Transverse colon (tissue), 4 donors: Measurements from ENCODE around the gene PNPLA2. TPM values are rescaled to one million over a fixed set of nuclear protein-coding genes. Genes with fewer than 3 reads are reported as not detected.

Source experiments
- DNase-seq: peaks from one replicate; pipeline ENCODE4 v3.0.0-alpha.2; 2019
- H3K27ac ChIP-seq, 4 donors: fragments of 200-600 bp; sonication (generic); 2 replicates each; pipeline ENCODE4 v1.5.1; 2016 to 2018; ENCODE audit warnings: inconsistent platforms in 4 of 4
- H3K27me3 ChIP-seq: fragments of 200-600 bp; sonication (generic); 2 replicates; pipeline ENCODE4 v1.5.1; 2017; ENCODE audit warnings: inconsistent platforms
- H3K36me3 ChIP-seq, 4 donors: fragments of 200-600 bp; sonication (generic); 2 replicates each; pipeline ENCODE4 v1.5.1; 2017 to 2019; ENCODE audit warnings: inconsistent platforms in 4 of 4
- H3K4me1 ChIP-seq, 4 donors: fragments of 200-600 bp; sonication (generic); 2 replicates each; pipeline ENCODE4 v1.5.1; 2017 to 2020; ENCODE audit warnings: inconsistent platforms in 4 of 4
- H3K4me3 ChIP-seq, 4 donors: fragments of 200-600 bp; sonication (generic); 1 replicate in 1 of 4; 2 replicates in 3 of 4; pipeline versions ENCODE4 v1.5.1 to v1.6.1; 2017 to 2019; ENCODE audit warnings: inconsistent platforms in 4 of 4
- H3K9me3 ChIP-seq, 2 donors: fragments of 200-600 bp; sonication (generic); 2 replicates each; pipeline ENCODE4 v1.5.1; 2017 to 2019; ENCODE audit warnings: inconsistent platforms in 2 of 2
- CTCF ChIP-seq, 5 experiments: fragments of 200-600 bp in 3 of 5; fragments of 450-650 bp in 2 of 5; sonication (generic) in 3 of 5; IDR thresholded peaks; 1 replicate in 2 of 5; 2 replicates in 3 of 5; pipeline ENCODE4 v1.5.1; 2016 to 2017; ENCODE audit warnings: antibody characterized with exemption in 5 of 5, inconsistent platforms in 3 of 5, mild to moderate bottlenecking in 2 of 5, moderate library complexity in 1 of 5
- EP300 ChIP-seq: sonication (generic); formaldehyde crosslinking; IDR thresholded peaks from one replicate; pipeline ENCODE4 v1.6.1; 2017; ENCODE audit warnings: antibody characterized with exemption, low read depth
- POLR2A ChIP-seq: fragments of 450-650 bp; IDR thresholded peaks from one replicate; pipeline ENCODE4 v1.6.1; 2016; ENCODE audit warnings: antibody characterized with exemption, mild to moderate bottlenecking, moderate library complexity
- POLR2AphosphoS5 ChIP-seq, 3 donors: sonication (generic); formaldehyde crosslinking; IDR thresholded peaks; one replicate each; pipeline ENCODE4 v1.6.1; 2016; ENCODE audit warnings: antibody characterized with exemption in 3 of 3
- WGBS, 2 donors: methylation state at CpG; one replicate each; pipeline ENCODE4 v1.1.5; 2018; ENCODE audit warnings: low coverage in 1 of 2; 5-methylcytosine and 5-hydroxymethylcytosine counted together
- in situ Hi-C, 4 donors: fragments of 200-750 bp; cut with MboI; loops; one replicate each; pipeline versions ENCODE4 v1.15.0 to v1.15.1; 2017; ENCODE audit warnings: low sequenced_read_pairs in 3 of 4, low pct_ligation_motif_present in 1 of 4, low pct_unique_long_range_greater_than_20kb in 1 of 4
- intact Hi-C: fragments of 100-400 bp; cut with DNase I; formaldehyde crosslinking; loops from one replicate; pipeline ENCODE4 v1.15.1; 2023; ENCODE audit warnings: low total_unique reads
- total RNA-seq, 4 donors: library from RNA; depleted of rRNA; stranded (reverse); fragments of >200 nt; gene quantifications; one replicate each; pipeline ENCODE4 v1.1.0, GENCODE V29; 2016

Gene PNPLA2
- total RNA-seq, 4 donors from 2014 or later = 61.7 to 821 (median 134) TPM

DNA sequence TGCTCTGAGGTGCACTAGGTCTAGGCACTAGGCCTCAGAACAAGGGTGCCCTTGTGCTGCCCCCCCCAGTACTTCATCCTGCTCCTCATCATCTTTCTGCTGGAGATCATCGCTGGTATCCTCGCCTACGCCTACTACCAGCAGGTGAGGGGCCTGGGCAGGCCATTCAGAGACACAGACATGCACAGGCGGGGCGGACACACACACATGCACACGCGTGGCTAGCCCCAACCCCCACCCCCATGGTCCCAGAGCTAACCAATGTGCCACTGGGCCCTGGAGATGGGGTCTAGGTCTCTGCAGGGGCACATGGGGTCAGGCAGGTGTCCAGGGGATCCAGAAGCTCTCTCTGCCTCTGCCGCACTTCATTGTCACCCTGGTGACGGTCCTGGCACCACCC, 18.0 kb downstream of the PNPLA2 start:
- WGBS, 2 donors = 79% methylated on average over 7 of the region's 9 CpGs; no CpG with 5 or more reads in 1 of the 2 donors
- intact Hi-C loops = no loop called here
- Histone ChIP-seq H3K9me3 (no peaks in the 10 kb centered on the region), H3K27me3 (peaks cover 5% of the 10 kb centered on the region), H3K27ac (peak overlapping the region in 1 of 4 donors; percentile 91), H3K4me1 (peaks cover 33 to 83% (median 60%) of the 10 kb centered on the region in 4 donors), H3K36me3 (peaks cover 0 to 16% (median 6%) of the 10 kb centered on the region in 4 donors), H3K4me3 (no peak overlapping the region)
- DNase-seq = no peak
- TF ChIP-seq CTCF (IDR thresholded peaks at IDR 0.05) (no peak), POLR2A (no peak), POLR2AphosphoS5 (IDR thresholded peaks at IDR 0.05) (no peak), EP300 (no peak)
- in situ Hi-C loops = no loop called here

GRCh38 chr11:837189-837989, 18.7 kb downstream of the PNPLA2 start:
- in situ Hi-C loops = no loop called here
- 83 to 84% methylated on average over 8 to 17 of the region's 22 CpGs for WGBS, 2 donors
- DNase-seq = no peak
- Histone ChIP-seq H3K4me3 (no peak overlapping the region), H3K27me3 (no peaks in the 10 kb centered on the region), H3K4me1 (peaks cover 30 to 80% (median 56%) of the 10 kb centered on the region in 4 donors), H3K9me3 (no peaks in the 10 kb centered on the region), H3K36me3 (peaks cover 0 to 16% (median 6%) of the 10 kb centered on the region in 4 donors), H3K27ac (peak overlapping the region in 1 of 4 donors; percentile 91)
- TF ChIP-seq CTCF (IDR thresholded peaks at IDR 0.05) (no peak), EP300 (no peak), POLR2AphosphoS5 (IDR thresholded peaks at IDR 0.05) (no peak), POLR2A (no peak)
- intact Hi-C loops = no loop called here

DNA sequence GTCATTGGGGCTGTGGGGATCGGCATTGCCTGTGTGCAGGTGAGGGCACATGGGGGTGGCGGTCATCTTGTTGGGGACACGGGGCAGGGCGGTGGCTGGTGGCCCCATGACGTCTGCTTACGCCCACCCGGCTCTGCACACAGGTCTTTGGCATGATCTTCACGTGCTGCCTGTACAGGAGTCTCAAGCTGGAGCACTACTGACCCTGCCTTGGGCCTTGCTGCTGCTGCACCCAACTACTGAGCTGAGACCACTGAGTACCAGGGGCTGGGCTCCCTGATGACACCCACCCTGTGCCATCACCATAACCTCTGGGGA, 19.2 kb downstream of the PNPLA2 start:
- peak overlapping the region in 3 of 4 donors; percentile 28 to 91 (median 36) for H3K27ac ChIP-seq
- WGBS, 2 donors = 90% methylated on average over 8 of the region's 8 CpGs; no CpG with 5 or more reads in 1 of the 2 donors

More for the DNA sequence above, 19.2 kb downstream of the PNPLA2 start:
- intact Hi-C loops (no loop called here), in situ Hi-C loops (no loop called here)
- Histone ChIP-seq H3K27me3 (no peaks in the 10 kb centered on the region), H3K36me3 (peaks cover 0 to 16% (median 6%) of the 10 kb centered on the region in 4 donors), H3K9me3 (no peaks in the 10 kb centered on the region), H3K4me1 (peaks cover 29 to 80% (median 55%) of the 10 kb centered on the region in 4 donors), H3K4me3 (no peak overlapping the region)
- no peak for DNase-seq
- TF ChIP-seq CTCF (IDR thresholded peaks at IDR 0.05) (no peak), POLR2AphosphoS5 (IDR thresholded peaks at IDR 0.05) (no peak), EP300 (no peak)
